Mucosa of descending colon (tissue), 3 donors: Measurements from ENCODE around the gene SERPINH1. TPM values are rescaled to one million over a fixed set of nuclear protein-coding genes. Genes with fewer than 3 reads are reported as not detected.

Experiments
- ATAC-seq: fragments of 200-7000 bp; cut with Tn5 transposase; one replicate; pipeline ENCODE4 v1.9.1; 2020; ENCODE audit warnings: mild to moderate bottlenecking, moderate library complexity
- DNase-seq, 3 donors: peaks; one replicate each; pipeline ENCODE4 v3.0.0-alpha.2; 2020
- H3K36me3 ChIP-seq: fragments of 200-600 bp; one replicate; pipeline ENCODE4 v1.8.0; 2021; ENCODE audit warnings: low read depth, mild to moderate bottlenecking
- H3K4me1 ChIP-seq: fragments of 200-600 bp; one replicate; pipeline ENCODE4 v1.8.0; 2021; ENCODE audit warnings: low read depth, mild to moderate bottlenecking
- H3K4me3 ChIP-seq: fragments of 200-600 bp; one replicate; pipeline ENCODE4 v1.8.0; 2021; ENCODE audit warnings: mild to moderate bottlenecking
- H3K9me3 ChIP-seq: fragments of 200-600 bp; one replicate; pipeline ENCODE4 v1.8.0; 2021; ENCODE audit warnings: mild to moderate bottlenecking
- intact Hi-C, 2 donors: fragments of 100-400 bp; cut with DNase I in 1 of 2; cut with micrococcal nuclease in 1 of 2; formaldehyde crosslinking; loops; one replicate each; pipeline versions ENCODE4 v1.11.0 to v1.11.1; 2022; cut with DNase I, micrococcal nuclease
- total RNA-seq, 3 donors: library from RNA; stranded (reverse); fragmentation: NEBNext Ultra II Directional in 2 of 3; extraction: Animal tissue kit (Norgen Biotek cat#: 25700) in 2 of 3; gene quantifications; one replicate each; pipeline versions ENCODE4 v1.2.1 to v1.2.4, GENCODE V29; 2021 to 2023
- TF ChIP-seq, protein P1 (sequence below): fragments of 200-600 bp; IDR thresholded peaks from one replicate; pipeline ENCODE4 v1.8.0; 2022; ENCODE audit warnings: antibody characterized with exemption, mild to moderate bottlenecking
- donor health status: DM: no; HTN: no; CAD: no; lungs with moderate emphysema.
- donor health status: DM: no; HTN: no; CAD: no.
- donor health status: DM: no; HTN: yes; CAD: no.

Gene SERPINH1
- total RNA-seq, 3 donors from 2014 or later: 44.1 to 87.0 (median 50.5) TPM

DNA sequence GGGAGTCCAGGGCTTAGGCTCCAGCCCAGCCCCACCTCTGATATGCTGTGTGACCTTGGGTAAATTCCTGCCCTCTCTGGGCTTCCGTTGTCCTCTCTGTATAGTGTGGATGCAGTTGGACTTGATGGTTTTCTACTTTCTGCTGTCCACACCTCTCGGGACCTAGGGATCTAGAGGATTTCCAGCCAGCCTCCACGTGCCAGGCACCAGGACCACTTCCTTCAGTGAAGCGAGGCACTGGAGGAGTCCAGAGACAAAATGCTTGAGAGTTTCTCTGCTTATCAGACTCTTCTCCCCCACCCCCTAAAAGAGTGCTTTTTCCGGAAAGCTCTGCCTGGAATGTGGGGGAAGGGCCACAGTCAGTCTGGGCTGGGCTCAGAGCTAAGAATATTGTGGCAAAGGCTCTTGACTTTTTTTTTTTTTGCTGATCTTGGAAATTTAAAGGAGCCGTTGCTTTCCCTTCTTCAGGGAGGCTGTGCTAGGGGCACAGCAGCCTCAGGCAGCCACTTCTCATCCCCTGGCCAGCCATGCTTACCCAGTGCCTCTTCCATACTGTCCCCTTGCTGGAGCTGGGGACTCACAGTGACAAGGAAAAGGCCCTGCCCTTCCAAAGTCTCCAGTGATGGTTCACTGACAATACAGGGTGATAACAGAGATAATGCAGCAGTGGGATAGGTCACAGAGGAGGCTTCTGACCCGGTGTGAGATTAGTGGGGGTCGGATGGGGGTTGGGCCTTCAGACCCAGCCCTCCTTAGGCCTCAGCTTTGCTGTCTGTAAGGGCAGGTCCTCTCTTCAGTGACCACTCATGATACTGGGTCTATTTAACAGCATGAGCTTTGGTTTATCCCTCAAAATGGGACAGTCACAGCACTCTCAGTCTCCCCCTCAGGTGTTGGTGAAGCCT lies 2.9 kb upstream of the SERPINH1 start:
- no peak overlapping the region for H3K4me3 ChIP-seq
- H3K36me3 ChIP-seq: no peaks in the 10 kb centered on the region
- peaks cover 18% of the 10 kb centered on the region for H3K4me1 ChIP-seq
- ATAC-seq (no peak), DNase-seq (peak in 2 of 3 donors; percentile 61 to 62)
- no peaks in the 10 kb centered on the region for H3K9me3 ChIP-seq
- intact Hi-C loops: no loop called here
- TF ChIP-seq, protein P1, sequence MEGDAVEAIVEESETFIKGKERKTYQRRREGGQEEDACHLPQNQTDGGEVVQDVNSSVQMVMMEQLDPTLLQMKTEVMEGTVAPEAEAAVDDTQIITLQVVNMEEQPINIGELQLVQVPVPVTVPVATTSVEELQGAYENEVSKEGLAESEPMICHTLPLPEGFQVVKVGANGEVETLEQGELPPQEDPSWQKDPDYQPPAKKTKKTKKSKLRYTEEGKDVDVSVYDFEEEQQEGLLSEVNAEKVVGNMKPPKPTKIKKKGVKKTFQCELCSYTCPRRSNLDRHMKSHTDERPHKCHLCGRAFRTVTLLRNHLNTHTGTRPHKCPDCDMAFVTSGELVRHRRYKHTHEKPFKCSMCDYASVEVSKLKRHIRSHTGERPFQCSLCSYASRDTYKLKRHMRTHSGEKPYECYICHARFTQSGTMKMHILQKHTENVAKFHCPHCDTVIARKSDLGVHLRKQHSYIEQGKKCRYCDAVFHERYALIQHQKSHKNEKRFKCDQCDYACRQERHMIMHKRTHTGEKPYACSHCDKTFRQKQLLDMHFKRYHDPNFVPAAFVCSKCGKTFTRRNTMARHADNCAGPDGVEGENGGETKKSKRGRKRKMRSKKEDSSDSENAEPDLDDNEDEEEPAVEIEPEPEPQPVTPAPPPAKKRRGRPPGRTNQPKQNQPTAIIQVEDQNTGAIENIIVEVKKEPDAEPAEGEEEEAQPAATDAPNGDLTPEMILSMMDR: no peak

DNA sequence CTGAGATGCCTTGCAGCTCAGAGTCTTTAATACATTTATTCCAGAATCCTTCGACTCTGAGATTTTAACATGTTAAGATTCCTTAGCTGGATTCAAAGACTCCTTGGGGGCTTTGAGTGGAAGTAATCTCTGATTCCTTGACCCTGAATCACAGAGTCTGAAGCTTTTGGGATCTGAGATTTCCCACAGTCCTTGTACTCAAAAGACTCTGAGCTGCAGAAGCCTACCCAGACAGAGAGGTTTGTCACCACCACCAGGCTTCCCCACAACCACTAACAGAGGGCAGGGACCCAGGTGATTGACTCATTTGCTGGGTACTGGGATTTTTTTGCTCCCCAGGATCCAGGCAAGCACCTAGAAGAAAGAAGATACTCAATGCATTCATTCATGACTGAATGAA lies 1.4 kb upstream of the SERPINH1 start:
- Histone ChIP-seq H3K4me1 (peaks cover 22% of the 10 kb centered on the region), H3K9me3 (no peaks in the 10 kb centered on the region), H3K4me3 (no peak overlapping the region), H3K36me3 (no peaks in the 10 kb centered on the region)
- DNase-seq: no peak
- no peak for ATAC-seq
- intact Hi-C loops: no loop called here
- TF ChIP-seq, protein P1: no peak

DNA sequence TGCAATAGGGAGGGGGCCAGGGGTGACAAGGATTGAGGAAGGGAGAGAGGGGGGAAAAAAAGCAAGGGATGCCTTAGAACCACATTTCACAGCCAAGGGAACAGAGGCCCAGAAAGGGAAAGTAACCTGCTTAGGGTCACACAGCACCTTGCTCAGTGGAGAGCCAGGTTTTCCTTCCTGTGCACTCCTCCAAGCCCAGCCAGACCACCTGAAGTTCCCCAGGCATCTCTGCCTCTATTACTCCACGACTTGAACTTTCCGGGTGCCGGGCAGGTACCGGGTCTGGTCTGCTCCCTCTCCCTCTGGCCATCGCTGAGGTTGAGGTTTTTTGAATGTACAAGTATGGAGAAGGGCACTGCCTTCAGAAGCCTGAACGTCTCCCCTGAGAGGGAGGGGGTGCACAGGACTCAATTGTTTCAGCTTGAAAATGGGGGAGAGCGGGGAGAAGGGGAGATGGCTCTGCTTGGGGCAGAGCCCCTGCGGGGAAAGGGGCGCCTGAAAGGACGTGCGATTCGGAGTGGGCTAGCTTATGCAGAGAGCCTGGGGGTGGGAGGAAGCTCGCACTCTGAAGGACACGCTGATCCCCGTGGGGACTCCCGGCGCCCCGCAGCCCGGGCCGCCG lies 516 bp upstream of the SERPINH1 start:
- DNase-seq (peak in 1 of 3 donors; percentile 31), ATAC-seq (no peak)
- H3K9me3 ChIP-seq: no peaks in the 10 kb centered on the region
- intact Hi-C loops: no loop called here
- peaks cover 22% of the 10 kb centered on the region for H3K4me1 ChIP-seq
- TF ChIP-seq, protein P1: no peak
- peak overlapping the region; percentile 82 for H3K4me3 ChIP-seq
- H3K36me3 ChIP-seq: no peaks in the 10 kb centered on the region

DNA sequence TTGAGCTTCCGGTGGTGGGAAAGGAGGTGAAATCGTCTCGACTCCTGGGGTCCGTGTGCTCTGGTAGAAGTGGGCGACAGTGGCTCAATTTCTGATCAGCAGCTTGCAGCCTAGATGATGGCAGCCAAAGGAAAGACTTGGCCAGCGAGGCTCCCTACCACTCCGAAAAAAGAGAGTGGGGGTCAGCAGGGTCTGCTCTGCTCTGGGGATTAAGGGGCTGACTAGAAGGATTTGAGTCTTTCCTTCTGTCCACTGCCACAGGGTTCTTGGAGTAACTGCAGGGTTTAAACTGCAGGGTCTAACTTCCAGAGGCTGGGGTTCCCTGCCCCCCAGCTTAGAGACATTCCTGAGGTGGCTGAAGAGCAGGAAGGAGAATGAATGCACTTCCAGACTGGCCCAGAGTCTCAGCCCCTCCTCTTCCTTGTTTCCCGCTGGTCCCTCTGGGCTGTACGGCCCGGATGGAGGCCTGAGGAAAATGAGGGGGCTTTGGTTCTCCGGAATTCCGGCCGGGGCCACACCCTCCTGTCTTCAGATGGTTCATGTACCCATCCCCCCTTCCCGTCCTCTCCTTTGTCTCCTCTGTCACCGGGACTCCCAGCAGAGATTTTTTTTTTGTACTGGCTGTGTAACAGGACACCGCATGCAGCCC lies 907 bp downstream of the SERPINH1 start:
- TF ChIP-seq, protein P1: no peak
- peak; percentile 26 for ATAC-seq

DNA sequence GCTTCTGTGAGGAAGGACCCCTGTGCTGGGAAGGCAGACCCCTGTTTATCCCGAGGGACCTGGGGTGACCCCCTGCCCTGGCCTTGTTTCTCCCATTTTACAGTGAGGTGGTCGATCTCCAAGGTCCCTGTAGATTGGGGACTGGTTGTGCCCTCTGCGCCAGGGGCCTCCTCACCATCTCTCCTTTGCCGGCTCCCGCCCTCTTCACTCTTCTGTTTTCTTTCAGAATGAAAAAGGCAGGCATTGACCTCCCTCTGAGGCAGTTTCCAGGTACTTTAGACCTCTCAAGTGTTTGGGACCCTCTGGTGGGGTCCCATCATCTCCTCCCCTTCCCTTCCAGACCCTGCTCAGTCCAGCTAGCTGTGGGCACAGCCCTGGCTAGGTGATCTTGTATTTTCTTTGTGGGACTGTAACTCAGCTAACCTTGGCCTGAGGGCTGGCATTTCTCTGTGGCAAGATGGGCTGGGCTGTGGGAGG lies 1.5 kb downstream of the SERPINH1 start:
- intact Hi-C loops: no loop called here
- ATAC-seq (no peak), DNase-seq (no peak)
- H3K36me3 ChIP-seq: no peaks in the 10 kb centered on the region
- TF ChIP-seq, protein P1: no peak
- peaks cover 20% of the 10 kb centered on the region for H3K4me1 ChIP-seq
- peak overlapping the region; percentile 82 for H3K4me3 ChIP-seq
- H3K9me3 ChIP-seq: no peaks in the 10 kb centered on the region

More for the DNA sequence above, 907 bp downstream of the SERPINH1 start:
- Histone ChIP-seq H3K4me3 (peak overlapping the region; percentile 82), H3K4me1 (peaks cover 25% of the 10 kb centered on the region), H3K36me3 (no peaks in the 10 kb centered on the region), H3K9me3 (no peaks in the 10 kb centered on the region)
- DNase-seq: peak in 2 of 3 donors; percentile 27 to 61
- intact Hi-C loops: no loop called here
